ENCODE measurements around the gene PRPF38B. TPM values are rescaled to one million over a fixed set of nuclear protein-coding genes. Genes with fewer than 3 reads are reported as not detected.

The PRPF38B gene, protein sequence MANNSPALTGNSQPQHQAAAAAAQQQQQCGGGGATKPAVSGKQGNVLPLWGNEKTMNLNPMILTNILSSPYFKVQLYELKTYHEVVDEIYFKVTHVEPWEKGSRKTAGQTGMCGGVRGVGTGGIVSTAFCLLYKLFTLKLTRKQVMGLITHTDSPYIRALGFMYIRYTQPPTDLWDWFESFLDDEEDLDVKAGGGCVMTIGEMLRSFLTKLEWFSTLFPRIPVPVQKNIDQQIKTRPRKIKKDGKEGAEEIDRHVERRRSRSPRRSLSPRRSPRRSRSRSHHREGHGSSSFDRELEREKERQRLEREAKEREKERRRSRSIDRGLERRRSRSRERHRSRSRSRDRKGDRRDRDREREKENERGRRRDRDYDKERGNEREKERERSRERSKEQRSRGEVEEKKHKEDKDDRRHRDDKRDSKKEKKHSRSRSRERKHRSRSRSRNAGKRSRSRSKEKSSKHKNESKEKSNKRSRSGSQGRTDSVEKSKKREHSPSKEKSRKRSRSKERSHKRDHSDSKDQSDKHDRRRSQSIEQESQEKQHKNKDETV
- 19.5 to 23.3 TPM (median 20.8 TPM) in 5 replicates for total RNA-seq (2022; extraction: Qiagen RNA extraction)

DNA sequence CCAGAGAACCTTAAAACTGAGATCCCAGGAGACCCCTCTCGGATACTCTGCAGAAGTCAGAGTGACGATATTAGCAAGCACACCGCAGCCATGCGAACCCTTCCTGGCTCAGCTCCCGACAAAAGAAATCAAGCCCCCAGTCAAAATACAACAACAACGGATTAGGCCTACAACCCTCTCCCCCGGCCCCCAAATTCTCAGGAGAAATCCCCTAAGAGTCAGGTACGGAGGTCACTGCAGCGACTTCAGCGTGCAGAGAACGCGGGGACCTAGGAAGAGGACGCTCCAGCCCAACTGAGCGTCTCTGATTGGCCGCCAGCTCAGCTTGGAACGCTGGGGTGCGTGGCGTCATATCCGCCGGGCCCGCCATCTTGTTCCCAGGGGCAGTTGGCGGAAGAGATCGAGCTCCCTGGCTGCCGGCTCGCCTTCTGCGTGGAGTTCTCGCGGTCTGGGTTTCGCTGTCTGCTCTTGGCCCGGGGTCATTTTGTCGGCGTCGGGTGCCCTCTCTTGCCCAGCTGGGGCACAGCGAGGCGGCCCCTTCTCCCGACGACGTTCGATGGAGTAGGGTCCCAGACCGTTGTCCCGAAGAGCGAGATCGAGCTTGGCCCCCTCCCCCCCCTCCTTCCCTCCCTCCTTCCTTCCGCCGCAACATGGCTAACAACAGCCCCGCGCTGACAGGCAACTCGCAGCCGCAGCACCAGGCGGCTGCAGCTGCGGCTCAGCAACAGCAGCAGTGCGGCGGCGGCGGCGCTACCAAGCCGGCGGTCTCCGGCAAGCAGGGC is at the start of gene PRPF38B:
TSS of gene PRPF38B (plus strand) at position 369 of the 782 bp plus-strand sequence. CDS start at position 651, 282 bp downstream.

DNA sequence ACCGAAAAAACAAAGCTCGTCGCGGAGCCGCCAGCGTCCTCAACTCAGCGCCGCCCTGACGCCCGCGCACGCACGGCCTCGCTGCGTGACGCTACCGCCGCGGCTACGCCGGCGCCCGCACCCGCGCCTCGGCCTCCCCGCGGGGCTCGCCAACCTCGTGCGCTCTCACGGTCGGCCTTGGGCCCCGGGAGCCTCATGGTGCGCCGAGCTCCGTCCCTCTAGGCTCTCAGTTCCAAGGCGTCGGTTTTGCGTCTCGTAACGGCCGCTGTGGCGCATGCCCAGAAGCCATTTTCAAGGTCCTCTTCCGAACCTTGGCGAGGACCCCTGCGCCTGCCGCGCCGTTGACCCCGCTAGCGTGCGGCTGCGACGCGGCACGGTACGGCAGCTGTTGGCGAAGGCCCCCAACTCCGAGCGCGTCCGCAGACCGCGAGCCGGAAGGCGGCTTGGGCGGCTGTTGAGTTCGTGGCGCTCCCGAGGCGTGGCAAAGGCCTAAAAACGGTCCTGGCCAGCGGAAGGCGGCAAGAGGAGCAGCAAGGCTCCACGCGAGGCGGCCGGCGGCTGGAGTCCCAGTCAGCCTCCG is 31.0 kb upstream of the PRPF38B start, which contains the start of gene HENMT1:
TSS of gene HENMT1 (minus strand) at position 64 of the 580 bp plus-strand sequence. CDS start 1,209 bp downstream, outside the sequence.

DNA sequence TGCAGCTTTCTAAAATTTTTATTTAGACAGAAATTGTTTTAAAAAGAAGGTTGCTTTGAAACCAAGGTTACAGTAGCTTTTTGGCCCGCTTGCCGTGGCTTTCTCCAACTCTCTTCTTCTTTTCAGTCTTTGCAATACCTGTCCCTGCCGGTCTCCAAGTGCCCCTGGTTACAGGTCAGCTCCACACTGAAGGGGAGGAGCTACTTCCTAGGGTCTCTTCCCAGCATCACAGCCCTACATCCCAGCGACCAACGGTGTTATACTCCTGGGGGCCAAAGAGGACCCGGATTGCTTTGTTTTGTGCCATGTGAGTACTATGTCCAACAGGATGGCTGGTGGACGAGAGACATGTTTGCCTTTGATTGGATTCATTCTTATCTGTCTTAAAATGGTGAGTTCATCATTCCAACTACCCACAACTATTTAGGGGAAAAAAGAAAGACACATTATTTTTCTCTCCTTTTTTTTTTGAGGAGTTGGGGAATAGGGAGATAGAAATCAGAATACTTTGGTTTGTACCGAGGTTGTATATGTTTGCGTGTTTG is 20.6 kb downstream of the PRPF38B start, which contains the start of gene FNDC7:
TSS of gene FNDC7 (plus strand) at position 303 of the 545 bp plus-strand sequence. CDS start at position 329, 26 bp downstream.

DNA sequence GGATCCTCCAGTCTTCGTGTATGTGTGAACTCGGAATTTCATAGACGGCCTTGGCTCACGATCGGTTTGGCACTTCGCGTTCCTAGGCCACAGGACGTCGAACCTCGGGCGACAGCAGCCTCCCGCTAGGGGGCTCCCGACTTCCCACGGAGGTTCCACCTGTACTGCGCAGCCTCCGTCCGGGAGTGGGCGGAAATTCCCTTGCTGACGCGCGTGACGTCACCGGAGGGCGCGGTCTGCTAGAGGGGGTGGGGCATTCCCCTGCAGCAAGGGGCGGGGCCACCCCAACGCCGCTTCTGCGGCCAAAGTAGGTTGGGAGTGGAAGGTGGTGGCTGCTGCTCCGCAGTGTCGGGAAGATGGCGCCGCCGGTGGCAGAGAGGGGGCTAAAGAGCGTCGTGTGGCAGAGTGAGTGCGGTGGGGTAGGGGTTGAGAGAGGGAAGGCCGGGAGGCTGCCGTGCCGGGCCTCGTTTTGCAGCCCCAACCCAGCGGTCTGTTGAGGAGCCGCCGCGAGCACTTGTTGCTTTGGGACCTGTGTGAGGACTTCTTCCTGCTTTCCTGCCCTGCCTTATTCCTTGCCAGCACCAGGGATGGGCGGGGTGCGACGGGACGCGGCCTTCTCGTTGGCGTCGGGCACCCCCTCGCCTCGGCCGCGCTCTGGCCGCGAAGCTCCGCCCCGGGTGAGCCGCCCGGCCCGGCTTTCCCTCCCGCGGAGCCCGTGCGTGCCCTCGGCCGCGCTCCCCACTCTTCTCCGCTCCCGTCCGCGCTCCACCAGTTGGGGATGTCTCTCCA is 54.5 kb downstream of the PRPF38B start, which contains the start of gene STXBP3:
TSS of gene STXBP3 (plus strand) at position 293 of the 789 bp plus-strand sequence. CDS start at position 357, 64 bp downstream.

Other genes with a start within 250 kb of the PRPF38B start
- not detected in 5 replicates for gene NBPF6, start 242.0 kb upstream of the PRPF38B start, total RNA-seq (2022; extraction: Qiagen RNA extraction)
- gene EEIG2, start 132.2 kb upstream of the PRPF38B start, total RNA-seq (2022; extraction: Qiagen RNA extraction): 4.2 to 6.7 TPM (median 5.9 TPM) in 5 replicates
- 3.6 to 5.8 TPM (median 4.3 TPM) in 5 replicates for gene HENMT1, start 31.2 kb upstream of the PRPF38B start, total RNA-seq (2022; extraction: Qiagen RNA extraction)
- 0.02 to 0.07 TPM (median 0.03 TPM) in 4 of 5 replicates, not detected in the other for gene FNDC7, start 20.6 kb downstream of the PRPF38B start, total RNA-seq (2022; extraction: Qiagen RNA extraction)
- 16.9 to 24.2 TPM (median 19.6 TPM) in 5 replicates for gene STXBP3, start 54.4 kb downstream of the PRPF38B start, total RNA-seq (2022; extraction: Qiagen RNA extraction)
- gene AKNAD1, start 164.8 kb downstream of the PRPF38B start, total RNA-seq (2022; extraction: Qiagen RNA extraction): 1.3 to 1.8 TPM (median 1.7 TPM) in 5 replicates
- 22.3 to 26.5 TPM (median 25.3 TPM) in 5 replicates for gene GPSM2, start 184.7 kb downstream of the PRPF38B start, total RNA-seq (2022; extraction: Qiagen RNA extraction)

Measured in A549 treated with dexamethasone at 1 μM for 4 hours (cell line).